Measurements from ENCODE around the gene PXYLP1.

Gene PXYLP1

GRCh38 chr3:141241616-141242376 lies 10.2 kb downstream of the PXYLP1 start:
- Histone ChIP-seq H3K9me2 (replicated peaks; ENCODE audit: control insufficient read depth, low read length) (no peaks in the 10 kb centered on the region), H3K27me3 (ENCODE audit: control insufficient read depth, low read length) (no peaks in the 10 kb centered on the region), H3F3A (ENCODE audit: control insufficient read depth, insufficient read depth) (no peaks in the 10 kb centered on the region), H3K4me2 (ENCODE audit: low read length) (no peak overlapping the region), H3K36me3 (ENCODE audit: control insufficient read depth, low read length) (no peaks in the 10 kb centered on the region), H3K4me3 (ENCODE audit: low read length) (no peak overlapping the region), H3K4me1 (ENCODE audit: control insufficient read depth, low read length) (no peaks in the 10 kb centered on the region), H4K20me1 (ENCODE audit: control insufficient read depth, insufficient read depth, low read depth, low read length) (no peaks in the 10 kb centered on the region), H3K9me3 (ENCODE audit: control insufficient read depth, insufficient read depth, low read length) (no peaks in the 10 kb centered on the region), H3K27ac (ENCODE audit: low read depth, low read length) (no peak overlapping the region), H3K79me2 (ENCODE audit: control insufficient read depth, low read length) (no peaks in the 10 kb centered on the region)
- TF ChIP-seq EZH2phosphoT487 (IDR thresholded peaks at IDR 0.05; ENCODE audit: borderline replicate concordance, low read length) = no peak
- no peak for TF ChIP-seq CTCF (IDR thresholded peaks at IDR 0.05; ENCODE audit: low read depth, low read length, poor library complexity, severe bottlenecking)

- no peaks in the 10 kb centered on the region for H4K20me1 ChIP-seq (ENCODE audit: control insufficient read depth, insufficient read depth, low read depth, low read length)
- TF ChIP-seq EZH2phosphoT487 (IDR thresholded peaks at IDR 0.05; ENCODE audit: borderline replicate concordance, low read length) (no peak), CTCF (IDR thresholded peaks at IDR 0.05; ENCODE audit: low read depth, low read length, poor library complexity, severe bottlenecking) (no peak)
- no peak overlapping the region for H3K4me2 ChIP-seq (ENCODE audit: low read length)
- no peaks in the 10 kb centered on the region for H3K9me3 ChIP-seq (ENCODE audit: control insufficient read depth, insufficient read depth, low read length)
- H3F3A ChIP-seq (ENCODE audit: control insufficient read depth, insufficient read depth) = no peaks in the 10 kb centered on the region
- no peak overlapping the region for H3K4me3 ChIP-seq (ENCODE audit: low read length)
- no peaks in the 10 kb centered on the region for H3K36me3 ChIP-seq (ENCODE audit: control insufficient read depth, low read length)
- H3K79me2 ChIP-seq (ENCODE audit: control insufficient read depth, low read length) = no peaks in the 10 kb centered on the region
- H3K9me2 ChIP-seq (replicated peaks; ENCODE audit: control insufficient read depth, low read length) = no peaks in the 10 kb centered on the region
- no peak overlapping the region for H3K27ac ChIP-seq (ENCODE audit: low read depth, low read length)
- H3K4me1 ChIP-seq (ENCODE audit: control insufficient read depth, low read length) = no peaks in the 10 kb centered on the region
- H3K27me3 ChIP-seq (ENCODE audit: control insufficient read depth, low read length) = no peaks in the 10 kb centered on the region
Measured at GRCh38 chr3:141242377-141243092, 10.9 kb downstream of the PXYLP1 start.

GRCh38 chr3:141243271-141243707 lies 11.7 kb downstream of the PXYLP1 start:
- no peaks in the 10 kb centered on the region for H3K9me3 ChIP-seq (ENCODE audit: control insufficient read depth, insufficient read depth, low read length)
- H3K79me2 ChIP-seq (ENCODE audit: control insufficient read depth, low read length) = no peaks in the 10 kb centered on the region
- no peaks in the 10 kb centered on the region for H3K27me3 ChIP-seq (ENCODE audit: control insufficient read depth, low read length)
- no peaks in the 10 kb centered on the region for H3F3A ChIP-seq (ENCODE audit: control insufficient read depth, insufficient read depth)
- TF ChIP-seq EZH2phosphoT487 (IDR thresholded peaks at IDR 0.05; ENCODE audit: borderline replicate concordance, low read length) (no peak), CTCF (IDR thresholded peaks at IDR 0.05; ENCODE audit: low read depth, low read length, poor library complexity, severe bottlenecking) (no peak)
- H3K4me2 ChIP-seq (ENCODE audit: low read length) = no peak overlapping the region
- no peaks in the 10 kb centered on the region for H3K36me3 ChIP-seq (ENCODE audit: control insufficient read depth, low read length)
- H4K20me1 ChIP-seq (ENCODE audit: control insufficient read depth, insufficient read depth, low read depth, low read length) = no peaks in the 10 kb centered on the region
- no peak overlapping the region for H3K27ac ChIP-seq (ENCODE audit: low read depth, low read length)
- no peaks in the 10 kb centered on the region for H3K9me2 ChIP-seq (replicated peaks; ENCODE audit: control insufficient read depth, low read length)
- H3K4me1 ChIP-seq (ENCODE audit: control insufficient read depth, low read length) = no peaks in the 10 kb centered on the region
- no peak overlapping the region for H3K4me3 ChIP-seq (ENCODE audit: low read length)
